Stimulated activated CD4-positive, alpha-beta T cell treated with anti-CD3 and anti-CD28 coated beads, Interleukin-12 subunit alpha, Interleukin-12 subunit beta, amount 100 ng/mL, for 48 hours (primary cell): ENCODE data around the gene PPP3R1.

Source experiments
- DNase-seq, 3 donors: peaks; one replicate each; pipeline ENCODE4 v3.0.0-alpha.2; 2020; ENCODE audit warnings: low read depth in 2 of 3, low spot score in 1 of 3

The PPP3R1 gene

DNA sequence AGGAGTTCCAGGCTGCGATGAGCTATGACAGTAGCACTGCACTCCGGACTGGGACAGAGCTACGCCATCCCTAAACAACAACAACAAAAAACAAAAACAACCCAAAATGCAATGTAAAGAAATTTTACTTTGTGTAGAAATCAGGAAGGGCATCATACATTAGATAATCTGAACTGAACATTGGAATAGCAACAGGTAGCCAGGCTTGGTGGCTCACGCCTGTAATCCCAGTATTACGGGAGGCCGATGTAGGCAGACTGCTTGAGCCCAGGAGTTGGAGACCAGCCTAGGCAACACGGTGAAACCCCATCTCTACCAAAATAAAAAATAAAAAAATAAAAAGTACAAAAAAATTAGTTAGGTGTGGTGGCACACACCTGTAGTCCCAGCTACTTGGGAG, 96.7 kb downstream of the PPP3R1 start:
- no peak for DNase-seq

DNA sequence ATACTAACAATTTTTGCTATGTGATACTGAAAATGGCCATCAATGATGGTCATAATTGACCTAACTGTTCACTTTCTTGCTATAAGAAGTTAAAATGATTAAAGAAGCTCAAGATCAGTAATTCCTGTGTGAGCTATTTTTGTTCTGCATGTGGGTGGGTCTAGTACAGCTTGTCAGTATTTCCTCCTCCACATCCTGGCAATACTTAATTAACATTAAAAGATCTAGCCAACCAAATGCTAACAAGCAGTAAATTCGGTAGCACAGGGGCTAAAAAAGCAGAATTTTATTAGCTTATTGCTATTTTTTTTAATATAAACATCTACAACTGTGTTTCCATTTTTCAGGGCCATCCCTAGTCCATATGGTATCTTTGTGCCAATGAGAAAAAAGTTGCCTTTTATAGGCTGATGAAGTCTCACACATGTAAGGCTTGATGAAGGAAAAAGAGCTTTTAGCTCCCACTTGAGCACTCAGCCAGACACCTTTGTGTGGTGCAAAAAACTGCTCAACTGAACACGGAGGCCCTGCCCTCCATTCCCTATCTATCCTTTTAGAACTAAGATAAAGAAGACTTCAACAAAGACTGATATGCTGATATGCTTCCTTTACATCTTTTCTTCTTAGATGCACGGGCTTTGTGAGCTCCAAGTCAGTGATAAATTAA, 99.5 kb downstream of the PPP3R1 start:
- no peak for DNase-seq

DNA sequence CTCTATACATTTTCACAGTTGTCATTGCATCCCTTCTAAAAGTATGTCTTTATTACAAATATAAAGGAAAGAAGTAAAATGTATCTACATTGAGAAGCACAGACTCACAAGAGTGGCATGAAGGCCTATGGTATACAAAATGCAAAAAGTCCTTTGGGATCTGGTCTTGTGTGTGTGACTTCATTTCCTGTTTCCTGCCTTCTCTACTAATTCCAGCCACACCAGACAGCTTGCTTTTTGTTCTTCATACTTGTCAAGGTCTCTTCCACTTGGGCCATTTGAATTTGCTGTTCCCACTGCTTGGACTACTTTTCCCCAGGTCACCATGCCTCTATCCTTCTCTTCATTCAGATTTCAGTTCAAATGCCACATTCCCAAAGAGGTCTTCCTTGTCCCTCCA, 101.3 kb downstream of the PPP3R1 start:
- DNase-seq = no peak

DNA sequence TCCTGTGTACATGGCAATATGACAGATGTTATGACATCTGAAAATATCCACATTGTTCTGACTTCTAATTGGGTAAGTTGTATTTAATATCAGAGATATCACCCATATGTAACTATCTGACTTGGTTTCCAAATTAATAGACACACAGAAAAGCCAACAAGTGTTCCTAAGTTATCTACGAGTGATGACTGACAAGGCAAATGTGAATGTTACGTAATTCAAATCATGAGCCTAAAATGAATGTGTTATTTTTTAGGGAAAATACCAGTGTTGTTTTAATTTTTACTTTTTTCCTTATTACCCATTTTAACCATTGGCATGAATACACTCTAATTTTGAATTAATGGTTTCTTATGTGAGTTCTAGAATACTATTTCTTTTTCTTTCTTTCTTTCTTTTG, 110.5 kb downstream of the PPP3R1 start:
- DNase-seq = no peak

DNA sequence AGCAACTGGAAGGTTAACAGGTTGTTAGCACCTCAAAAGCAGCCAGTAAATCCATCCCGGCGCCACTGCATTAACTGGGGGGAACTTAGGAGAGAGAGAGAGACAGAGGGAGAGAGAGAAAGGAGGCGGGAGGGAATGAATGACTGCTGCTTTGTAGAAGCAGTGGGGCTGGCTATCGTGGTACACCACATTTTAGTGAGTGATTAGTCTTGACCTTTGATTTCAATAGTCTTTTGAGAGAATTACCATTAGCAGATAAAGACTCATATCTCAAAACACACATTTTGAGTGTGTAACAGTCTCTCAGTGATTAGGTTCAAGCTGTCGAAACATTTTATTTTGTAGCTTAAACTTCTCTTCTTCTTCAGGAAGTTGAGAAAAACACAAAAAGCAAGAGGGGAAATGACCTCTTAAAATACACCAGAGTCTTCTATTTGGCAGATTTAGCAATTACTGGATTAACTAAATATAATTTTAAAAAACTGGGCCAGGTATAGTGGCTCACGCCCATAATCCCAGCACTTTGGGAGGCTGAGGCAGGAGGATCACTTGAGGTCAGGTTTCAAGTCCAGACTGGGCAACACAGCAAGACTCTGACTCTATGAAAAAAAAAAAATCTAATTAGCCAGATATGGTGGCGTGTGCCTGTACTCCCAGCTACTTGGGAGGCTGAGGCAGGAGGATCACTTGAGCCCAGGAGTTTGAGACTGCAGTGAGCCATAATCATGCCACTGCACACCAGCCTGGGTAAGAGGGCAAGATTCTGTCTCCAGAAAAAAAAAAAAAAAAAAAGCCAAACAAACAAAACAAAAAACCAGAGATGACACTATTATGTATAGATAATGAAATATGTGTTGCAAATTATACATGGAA, 116.6 kb downstream of the PPP3R1 start:
- no peak for DNase-seq

DNA sequence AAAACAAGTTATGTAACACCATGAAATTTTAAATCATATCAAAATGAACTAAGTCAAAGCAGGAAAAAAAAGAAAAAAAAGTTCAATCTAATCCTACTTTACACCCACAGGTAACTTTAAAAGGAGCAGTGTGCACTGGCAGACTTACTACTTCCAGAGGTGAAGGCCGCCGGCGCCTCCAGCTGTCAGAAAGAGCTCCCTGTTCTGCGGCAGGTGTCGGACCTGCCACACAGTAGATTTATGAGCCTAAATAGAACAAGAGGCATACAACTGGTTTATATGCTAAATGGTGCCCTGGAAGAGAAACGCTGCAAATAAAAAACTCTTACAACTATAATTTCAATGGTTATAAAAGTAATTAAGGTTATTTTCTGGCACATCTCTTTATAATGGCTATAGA, 117.8 kb downstream of the PPP3R1 start:
- no peak for DNase-seq

DNA sequence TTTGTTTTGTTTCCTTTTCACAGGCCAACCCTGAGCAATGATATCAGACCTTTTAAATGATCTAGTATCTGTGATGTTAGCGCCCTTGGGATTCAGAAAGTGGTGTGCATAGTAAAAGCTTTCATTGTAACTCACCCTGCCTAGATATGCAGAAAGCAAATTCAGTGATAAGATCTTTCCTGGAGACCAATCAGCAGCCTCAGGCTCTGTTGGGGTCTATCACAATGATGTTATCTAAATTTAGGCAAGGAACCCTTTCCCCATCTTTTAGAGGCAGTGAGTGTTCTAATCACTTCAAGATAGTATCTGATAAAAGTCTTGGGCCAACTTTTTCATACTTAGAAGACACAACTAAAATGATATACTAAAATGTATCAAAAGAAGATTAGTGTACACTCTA, 118.2 kb downstream of the PPP3R1 start:
- no peak for DNase-seq
